Activated T-cell treated with anti-CD3 and anti-CD28 coated beads for 1 hour (primary cell): ENCODE results near the gene SCN3A.

Source experiments
- DNase-seq: peaks from one replicate; pipeline ENCODE4 v3.0.0-alpha.2; 2020; ENCODE audit warnings: low read depth

SCN3A gene

GRCh38 chr2:165203689-165204559 lies at the start of gene SCN3A:
Gene SCN3A, minus strand, starts transcription at chr2:165204050. Its CDS starts 27,656 bp downstream, at chr2:165176394.
- no peak for DNase-seq

- DNase-seq = no peak
Observed at GRCh38 chr2:165253178-165253577, 49.3 kb upstream of the SCN3A start.

GRCh38 chr2:165251366-165251765 lies 47.5 kb upstream of the SCN3A start:
- no peak for DNase-seq

GRCh38 chr2:165248238-165248637 lies 44.4 kb upstream of the SCN3A start:
- no peak for DNase-seq

GRCh38 chr2:165245081-165245793 lies 41.4 kb upstream of the SCN3A start:
- DNase-seq = no peak

GRCh38 chr2:165240916-165241315 lies 37.1 kb upstream of the SCN3A start:
- DNase-seq = no peak

GRCh38 chr2:165239856-165240515 lies 36.1 kb upstream of the SCN3A start:
- DNase-seq = no peak

- no peak for DNase-seq
Observed at GRCh38 chr2:165239230-165239629, 35.4 kb upstream of the SCN3A start, which contains the start of gene SCN2A. Gene SCN2A, plus strand, starts transcription at chr2:165239414. Its CDS starts 56,410 bp downstream, at chr2:165295824.

GRCh38 chr2:165238295-165238694 lies 34.4 kb upstream of the SCN3A start:
- DNase-seq = no peak

- no peak for DNase-seq
Observed at GRCh38 chr2:165237056-165237455, 33.2 kb upstream of the SCN3A start.

- no peak for DNase-seq
Observed at GRCh38 chr2:165227571-165227970, 23.7 kb upstream of the SCN3A start.

- DNase-seq = no peak
Observed at GRCh38 chr2:165224941-165225340, 21.1 kb upstream of the SCN3A start.

- DNase-seq = no peak
Observed at GRCh38 chr2:165219481-165219880, 15.6 kb upstream of the SCN3A start.

- DNase-seq = no peak
Observed at GRCh38 chr2:165214093-165214492, 10.2 kb upstream of the SCN3A start.

GRCh38 chr2:165208094-165208493 lies 4.2 kb upstream of the SCN3A start:
- no peak for DNase-seq

GRCh38 chr2:165205865-165206264 lies 2.0 kb upstream of the SCN3A start:
- no peak for DNase-seq

- DNase-seq = no peak
Observed at GRCh38 chr2:165202239-165202638, 1.6 kb downstream of the SCN3A start.

- no peak for DNase-seq
Observed at GRCh38 chr2:165198181-165198580, 5.7 kb downstream of the SCN3A start.

GRCh38 chr2:165197346-165197745 lies 6.5 kb downstream of the SCN3A start:
- DNase-seq = no peak

- DNase-seq = no peak
Observed at GRCh38 chr2:165196411-165196810, 7.4 kb downstream of the SCN3A start.

GRCh38 chr2:165193178-165193777 lies 10.6 kb downstream of the SCN3A start:
- no peak for DNase-seq

- DNase-seq = no peak
Observed at GRCh38 chr2:165192729-165193128, 11.1 kb downstream of the SCN3A start.
